Right cardiac atrium (tissue), 5 donors: ENCODE measurements around the gene MACROD2. TPM values are rescaled to one million over a fixed set of nuclear protein-coding genes. Genes with fewer than 3 reads are reported as not detected.

Experiments used
- ATAC-seq, 2 donors: fragments of 200-7000 bp; cut with Tn5 transposase; one replicate each; pipeline versions ENCODE4 v1.8.0 to v1.9.1; 2020; ENCODE audit warnings: moderate library complexity in 2 of 2, mild to moderate bottlenecking in 1 of 2
- DNase-seq, 3 donors: peaks; one replicate each; pipeline ENCODE4 v3.0.0-alpha.2; 2020
- H3K27ac ChIP-seq: one replicate; pipeline ENCODE4 v1.5.1; 2013; ENCODE audit warnings: mild to moderate bottlenecking, low read length, control low read depth, moderate library complexity
- H3K27me3 ChIP-seq: one replicate; pipeline ENCODE4 v1.6.1; 2013; ENCODE audit not compliant: control insufficient read depth, insufficient read depth
- H3K4me1 ChIP-seq: one replicate; pipeline ENCODE4 v1.6.1; 2013; ENCODE audit warnings: low read length; ENCODE audit not compliant: control insufficient read depth, insufficient read depth
- H3K4me3 ChIP-seq: one replicate; pipeline ENCODE4 v1.5.1; 2013; ENCODE audit warnings: low read length, control low read depth
- H3K9me3 ChIP-seq: one replicate; pipeline ENCODE4 v1.6.1; 2013; ENCODE audit warnings: low read length; ENCODE audit not compliant: control insufficient read depth
- WGBS: extraction: QIAGEN DNeasy Blood & Tissue Kit; methylation state at CpG from one replicate; pipeline ENCODE4 v1.1.7; 2013; 5-methylcytosine and 5-hydroxymethylcytosine counted together
- intact Hi-C, 4 donors: fragments of 100-400 bp; cut with DNase I; formaldehyde crosslinking; loops; one replicate each; pipeline versions ENCODE4 v1.11.0 to v1.14.0; 2022 to 2023
- polyA plus RNA-seq: library from polyadenylated mRNA; stranded (reverse); fragments of 200-250 nt; gene quantifications from one replicate; pipeline ENCODE4 v1.2.3, GENCODE V29; 2013
- total RNA-seq, 4 donors: library from RNA; stranded (reverse); fragmentation: NEBNext Ultra II Directional; extraction: Animal tissue kit (Norgen Biotek cat#: 25700); gene quantifications; one replicate each; pipeline ENCODE4 v1.2.1, GENCODE V29; 2021
- donor health status: healthy with polysubstance abuse.
- donor health status: DM: no; HTN: yes; CAD: no.
- donor health status: DM: no; HTN: no; CAD: no.
- donor health status: DM: no; HTN: yes; CAD: no; lungs with severe emphysema.
- donor health status: DM: yes; HTN: yes; CAD: no.

MACROD2 gene
- total and polyA plus RNA-seq, 5 donors = 0.61 to 4.4 (median 2.4) TPM

DNA sequence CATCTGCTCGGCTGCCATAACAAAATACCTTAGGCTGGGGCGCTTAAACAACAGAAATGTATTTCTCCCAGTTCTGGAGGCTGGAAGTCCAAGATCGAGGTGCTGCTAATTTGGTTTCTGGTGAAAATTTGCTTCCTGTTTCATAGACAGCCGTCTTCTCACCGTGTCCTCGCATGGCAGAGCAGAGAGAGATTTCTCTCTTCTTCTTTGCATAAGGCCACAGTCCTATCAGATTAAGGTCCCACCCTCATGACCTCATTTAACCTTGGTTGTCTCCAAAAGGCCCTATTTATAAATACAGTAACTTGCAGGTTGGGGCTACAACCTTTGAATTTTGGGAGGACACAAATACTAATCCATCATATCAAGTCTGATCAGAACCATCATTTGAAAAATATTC is 2033.6 kb downstream of the MACROD2 start:
- 84% methylated on average over 6 of the region's 6 CpGs for WGBS
- no peak for ATAC-seq
- H3K27me3 ChIP-seq = no peaks in the 10 kb centered on the region
- H3K9me3 ChIP-seq = no peaks in the 10 kb centered on the region
- no peaks in the 10 kb centered on the region for H3K4me1 ChIP-seq
- H3K4me3 ChIP-seq = no peak overlapping the region
- no peak overlapping the region for H3K27ac ChIP-seq
- no peak for DNase-seq
- intact Hi-C loops = no loop called here

DNA sequence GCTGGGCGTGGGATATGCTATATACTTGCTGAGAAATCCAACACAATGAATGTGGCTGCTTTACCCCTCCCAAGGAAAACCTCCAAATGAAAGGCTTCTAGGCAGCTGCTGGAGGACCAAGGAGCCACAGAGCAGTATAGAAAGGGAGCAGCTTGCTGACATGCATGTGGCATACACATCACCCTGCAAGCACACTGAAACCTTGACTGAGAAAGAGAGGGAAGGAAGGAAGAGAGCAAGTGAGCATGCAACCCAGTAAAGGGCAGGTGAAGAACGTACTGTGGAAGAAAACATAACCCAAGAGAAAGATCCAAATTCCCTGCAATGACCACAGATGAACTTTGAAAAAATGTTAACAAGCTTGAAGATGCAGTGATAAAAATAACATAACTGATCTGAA is 2034.9 kb downstream of the MACROD2 start:
- Histone ChIP-seq H3K4me3 (no peak overlapping the region), H3K4me1 (no peaks in the 10 kb centered on the region), H3K27me3 (no peaks in the 10 kb centered on the region), H3K9me3 (no peaks in the 10 kb centered on the region), H3K27ac (no peak overlapping the region)
- intact Hi-C loops = no loop called here
- DNase-seq = no peak
- ATAC-seq = no peak
- 62% methylated on average over 2 of the region's 2 CpGs for whole genome bisulfite sequencing

DNA sequence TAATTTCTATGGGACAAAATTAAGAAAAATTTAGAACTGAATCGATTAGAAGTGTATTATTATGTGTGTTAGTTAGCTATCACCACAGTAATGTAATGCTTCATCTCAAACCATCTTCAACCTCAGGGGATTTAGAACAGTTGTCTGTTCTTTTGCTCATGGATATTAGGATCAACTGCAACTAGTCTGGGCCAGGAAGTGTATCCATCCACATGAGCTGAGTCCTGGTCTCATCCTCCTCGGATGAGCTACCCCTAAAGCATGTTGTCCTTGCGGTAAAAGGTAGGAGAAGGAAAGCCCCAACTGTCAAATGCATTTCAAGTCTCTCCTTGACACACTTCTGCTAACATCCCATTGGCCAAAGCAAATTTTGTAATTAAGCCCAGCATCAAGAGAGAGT is 2040.3 kb downstream of the MACROD2 start:
- DNase-seq (no peak), ATAC-seq (no peak)
- Histone ChIP-seq H3K9me3 (no peaks in the 10 kb centered on the region), H3K27ac (no peak overlapping the region), H3K27me3 (no peaks in the 10 kb centered on the region), H3K4me3 (no peak overlapping the region), H3K4me1 (no peaks in the 10 kb centered on the region)
- WGBS = 77% methylated on average over 3 of the region's 3 CpGs
- intact Hi-C loops = no loop called here

DNA sequence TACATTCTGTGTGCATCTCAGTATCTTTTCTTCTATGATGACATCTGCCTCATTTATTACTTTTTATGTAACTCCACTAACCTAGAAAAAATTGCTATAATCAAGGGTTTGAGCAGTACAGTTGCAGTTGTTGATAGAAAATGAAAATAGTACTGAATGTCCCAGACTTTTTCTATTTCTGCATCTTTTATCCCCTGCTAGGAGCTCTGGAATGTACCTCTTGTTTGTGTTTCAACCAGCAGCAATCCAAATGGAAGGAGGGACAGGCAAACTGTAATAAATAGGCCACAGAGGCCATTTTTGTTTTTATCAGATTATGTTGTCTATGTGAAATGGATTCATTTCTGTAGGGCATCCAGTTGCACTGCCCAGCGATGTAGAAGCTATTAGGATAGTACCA is 2041.0 kb downstream of the MACROD2 start:
- DNase-seq (no peak), ATAC-seq (no peak)
- Histone ChIP-seq H3K4me1 (no peaks in the 10 kb centered on the region), H3K27me3 (no peaks in the 10 kb centered on the region), H3K4me3 (no peak overlapping the region), H3K27ac (no peak overlapping the region), H3K9me3 (no peaks in the 10 kb centered on the region)
- 91% methylated on average over 1 of the region's 1 CpG for WGBS
- intact Hi-C loops = no loop called here

DNA sequence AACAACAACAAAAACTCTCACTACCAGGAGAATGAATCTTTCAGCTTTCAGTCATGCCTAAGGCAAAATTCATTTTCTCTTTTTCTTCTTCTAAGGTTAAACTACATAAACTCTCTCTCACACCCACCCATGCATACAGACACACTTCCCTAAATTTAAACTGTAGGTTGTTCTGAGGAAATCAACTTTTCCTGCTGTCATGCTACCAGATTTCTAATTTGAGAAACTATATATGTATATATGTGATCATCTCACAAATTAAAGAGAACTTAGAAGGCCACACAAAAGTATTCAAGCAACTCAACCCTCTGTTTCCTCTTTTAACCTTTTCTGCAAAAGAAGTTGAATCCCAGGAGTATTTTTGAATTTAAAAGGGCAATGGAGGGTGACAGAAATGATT is 2045.4 kb downstream of the MACROD2 start:
- H3K4me1 ChIP-seq = no peaks in the 10 kb centered on the region
- H3K9me3 ChIP-seq = no peaks in the 10 kb centered on the region
- H3K27ac ChIP-seq = no peak overlapping the region
- H3K27me3 ChIP-seq = no peaks in the 10 kb centered on the region
- no peak for DNase-seq
- no peak for ATAC-seq
- intact Hi-C loops = no loop called here
- H3K4me3 ChIP-seq = no peak overlapping the region

DNA sequence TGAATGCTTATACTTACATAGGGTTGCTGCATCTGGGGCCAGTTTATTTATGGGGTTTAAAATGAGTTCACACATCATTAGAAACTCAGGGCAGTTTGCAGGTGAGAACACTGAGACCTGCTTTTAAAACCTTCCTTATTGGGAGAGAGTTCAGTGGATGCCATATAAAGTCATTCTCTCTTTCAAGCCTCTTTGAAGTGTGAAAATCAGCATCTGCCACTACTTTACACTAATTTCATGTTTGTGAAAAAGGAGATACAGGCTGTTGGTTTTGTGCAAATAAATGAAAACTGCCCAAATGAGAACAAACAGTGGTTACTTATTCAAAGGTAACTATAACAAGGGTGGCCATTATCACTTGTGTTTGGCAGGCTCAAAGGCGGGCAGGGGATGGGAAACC is 2047.4 kb downstream of the MACROD2 start:
- DNase-seq (no peak), ATAC-seq (no peak)
- intact Hi-C loops = no loop called here
- Histone ChIP-seq H3K4me1 (no peaks in the 10 kb centered on the region), H3K9me3 (no peaks in the 10 kb centered on the region), H3K27ac (no peak overlapping the region), H3K27me3 (no peaks in the 10 kb centered on the region), H3K4me3 (no peak overlapping the region)
- 93% methylated on average over 1 of the region's 1 CpG for WGBS

DNA sequence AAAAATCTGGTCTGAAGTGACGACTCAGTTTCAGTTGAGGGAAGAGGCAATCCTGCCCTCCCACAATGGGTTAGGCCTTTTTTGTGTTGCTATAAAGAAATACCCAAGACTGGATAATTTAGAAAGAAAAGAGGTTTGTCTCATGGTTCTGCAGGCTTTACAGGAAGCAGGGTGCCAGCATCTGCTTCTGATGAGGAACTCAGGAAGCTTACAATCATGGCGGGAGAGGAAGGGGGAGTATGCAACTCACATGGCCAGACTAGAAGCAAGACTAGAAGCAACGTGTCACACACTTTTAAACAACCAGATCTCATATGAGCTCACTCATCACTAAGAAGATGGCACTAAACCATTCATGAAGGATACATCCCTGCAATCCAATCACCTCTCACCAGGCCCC is 2048.6 kb downstream of the MACROD2 start:
- no peaks in the 10 kb centered on the region for H3K9me3 ChIP-seq
- no peaks in the 10 kb centered on the region for H3K4me1 ChIP-seq
- DNase-seq (no peak), ATAC-seq (no peak)
- intact Hi-C loops = no loop called here
- no peak overlapping the region for H3K4me3 ChIP-seq
- no peak overlapping the region for H3K27ac ChIP-seq
- H3K27me3 ChIP-seq = no peaks in the 10 kb centered on the region
- 65% methylated on average over 3 of the region's 3 CpGs for WGBS

DNA sequence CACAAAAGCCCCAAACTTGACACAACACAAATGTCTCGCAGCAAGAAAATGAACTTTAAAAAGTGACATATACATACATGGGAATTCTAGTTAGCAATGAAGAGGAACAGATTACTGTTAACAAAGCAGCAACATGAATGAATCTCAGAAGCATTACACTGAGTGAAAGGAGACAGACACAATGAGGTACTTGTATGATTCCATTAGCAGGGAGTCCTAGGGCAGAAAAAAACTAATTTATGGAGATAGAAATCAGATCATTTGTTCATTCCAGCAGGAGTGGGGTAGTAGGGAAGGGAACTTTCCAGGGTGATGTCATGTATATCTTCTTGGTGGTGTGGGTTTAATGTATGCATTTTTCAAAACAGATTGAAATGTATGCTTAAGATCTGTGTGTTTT is 2053.6 kb downstream of the MACROD2 start:
- Histone ChIP-seq H3K4me3 (no peak overlapping the region), H3K27me3 (no peaks in the 10 kb centered on the region), H3K9me3 (no peaks in the 10 kb centered on the region), H3K27ac (no peak overlapping the region), H3K4me1 (no peaks in the 10 kb centered on the region)
- intact Hi-C loops = no loop called here
- DNase-seq (no peak), ATAC-seq (no peak)
- 93% methylated on average over 1 of the region's 1 CpG for WGBS

DNA sequence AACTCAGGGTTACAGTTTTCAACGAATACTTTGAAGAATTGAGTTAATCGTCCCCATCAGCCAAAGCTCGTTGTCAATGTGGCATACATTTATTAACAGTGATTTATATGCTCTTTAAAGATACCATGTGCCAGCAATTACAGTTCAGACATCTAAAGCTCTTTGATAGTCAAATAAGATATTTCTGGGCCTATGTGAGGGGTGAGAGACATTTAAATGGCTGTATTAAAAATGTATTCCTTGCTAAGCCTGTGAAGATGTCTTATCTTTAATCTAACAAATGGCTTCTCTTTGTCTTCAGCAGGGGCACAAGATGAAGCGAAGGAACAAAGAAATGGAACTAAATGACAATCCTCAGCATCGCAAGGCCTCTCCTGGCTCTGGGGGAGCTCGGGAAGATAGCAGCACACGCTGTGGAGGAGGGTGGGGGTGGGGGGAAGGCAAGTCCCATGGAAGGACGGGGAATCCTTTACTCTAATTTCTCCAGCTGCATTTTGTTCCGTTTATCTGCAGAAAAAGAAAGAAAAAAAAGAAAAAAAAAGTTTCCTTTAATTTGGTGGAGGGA is 2054.3 kb downstream of the MACROD2 start:
- no peak overlapping the region for H3K4me3 ChIP-seq
- intact Hi-C loops = no loop called here
- no peaks in the 10 kb centered on the region for H3K9me3 ChIP-seq
- DNase-seq (no peak), ATAC-seq (no peak)
- WGBS = 60% methylated on average over 9 of the region's 9 CpGs
- H3K4me1 ChIP-seq = no peaks in the 10 kb centered on the region
- no peak overlapping the region for H3K27ac ChIP-seq
- H3K27me3 ChIP-seq = no peaks in the 10 kb centered on the region

DNA sequence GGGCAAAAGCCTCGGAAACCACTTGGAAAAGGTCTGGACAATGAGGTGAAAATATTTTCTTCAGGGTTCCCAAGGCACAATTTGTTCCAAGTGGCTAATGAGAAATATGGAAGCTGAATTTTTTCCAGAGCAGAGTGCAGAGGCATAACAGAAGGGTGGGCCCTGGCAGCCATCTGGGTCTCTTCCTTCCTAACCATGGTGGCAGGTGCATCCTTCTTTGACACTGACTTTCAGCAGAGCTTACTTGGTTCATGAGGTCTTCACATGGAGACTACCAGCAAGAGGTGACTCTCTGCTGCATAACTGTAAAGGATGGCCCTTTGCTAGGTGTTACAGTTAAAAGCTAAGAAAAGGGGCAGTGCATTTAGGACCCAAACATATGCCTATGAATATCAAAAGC is 2055.1 kb downstream of the MACROD2 start:
- Histone ChIP-seq H3K27me3 (no peaks in the 10 kb centered on the region), H3K4me1 (no peaks in the 10 kb centered on the region), H3K9me3 (no peaks in the 10 kb centered on the region), H3K4me3 (no peak overlapping the region), H3K27ac (no peak overlapping the region)
- intact Hi-C loops = no loop called here
- 73% methylated on average over 1 of the region's 1 CpG for WGBS
- DNase-seq (no peak), ATAC-seq (no peak)

DNA sequence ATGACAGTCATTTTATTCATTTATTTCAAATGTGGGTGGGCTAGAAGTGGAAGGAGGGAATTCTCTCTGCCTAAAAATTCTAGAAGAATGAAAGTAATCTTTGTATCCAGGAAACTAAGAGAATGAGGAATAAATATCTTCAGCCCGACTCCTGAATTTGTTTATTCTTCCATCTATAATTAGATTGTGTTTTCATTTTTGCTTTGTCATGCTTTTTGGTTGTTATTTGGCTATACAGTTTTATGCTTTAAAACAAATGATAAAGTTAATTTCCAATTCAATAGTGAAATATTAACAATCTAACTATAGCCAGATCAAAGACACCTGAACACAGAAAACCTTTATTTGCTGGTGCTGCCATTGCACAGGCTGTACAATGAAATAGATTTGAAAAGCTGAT is 2056.7 kb downstream of the MACROD2 start:
- DNase-seq (no peak), ATAC-seq (no peak)
- no peaks in the 10 kb centered on the region for H3K4me1 ChIP-seq
- no peaks in the 10 kb centered on the region for H3K9me3 ChIP-seq
- H3K27ac ChIP-seq = no peak overlapping the region
- no peaks in the 10 kb centered on the region for H3K27me3 ChIP-seq
- intact Hi-C loops = no loop called here
- H3K4me3 ChIP-seq = no peak overlapping the region
- WGBS = 36% methylated on average over 1 of the region's 1 CpG

DNA sequence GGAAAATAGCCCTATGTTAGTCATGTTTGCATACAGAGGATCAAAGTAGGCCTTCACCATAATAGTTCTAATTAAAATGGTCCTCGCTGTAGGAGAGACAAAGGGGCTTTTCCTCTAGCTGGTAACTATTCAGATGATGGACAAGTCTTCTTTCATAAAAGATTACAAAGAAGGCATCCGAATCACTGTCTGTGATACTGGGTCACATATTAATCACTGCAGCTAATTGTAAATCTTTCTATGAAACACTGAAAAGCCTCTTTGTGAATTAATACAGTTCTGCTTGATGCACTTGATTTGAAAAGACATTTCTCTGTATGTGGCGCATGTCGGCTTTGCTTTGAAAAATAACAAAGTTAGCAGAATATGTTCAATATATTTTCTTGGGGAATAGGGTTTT is 2057.1 kb downstream of the MACROD2 start:
- intact Hi-C loops = no loop called here
- 68% methylated on average over 4 of the region's 4 CpGs for WGBS
- Histone ChIP-seq H3K4me3 (no peak overlapping the region), H3K27ac (no peak overlapping the region), H3K4me1 (no peaks in the 10 kb centered on the region), H3K27me3 (no peaks in the 10 kb centered on the region), H3K9me3 (no peaks in the 10 kb centered on the region)
- ATAC-seq (no peak), DNase-seq (no peak)
